RKO (cell line): ENCODE data around the gene MAP1B.

Experiments
- DNase-seq: peaks from one replicate; pipeline ENCODE4 v3.0.0-alpha.2; 2016; ENCODE audit warnings: low spot score

MAP1B gene

GRCh38 chr5:72194846-72195245, 87.6 kb downstream of the MAP1B start:
- no peak for DNase-seq

DNA sequence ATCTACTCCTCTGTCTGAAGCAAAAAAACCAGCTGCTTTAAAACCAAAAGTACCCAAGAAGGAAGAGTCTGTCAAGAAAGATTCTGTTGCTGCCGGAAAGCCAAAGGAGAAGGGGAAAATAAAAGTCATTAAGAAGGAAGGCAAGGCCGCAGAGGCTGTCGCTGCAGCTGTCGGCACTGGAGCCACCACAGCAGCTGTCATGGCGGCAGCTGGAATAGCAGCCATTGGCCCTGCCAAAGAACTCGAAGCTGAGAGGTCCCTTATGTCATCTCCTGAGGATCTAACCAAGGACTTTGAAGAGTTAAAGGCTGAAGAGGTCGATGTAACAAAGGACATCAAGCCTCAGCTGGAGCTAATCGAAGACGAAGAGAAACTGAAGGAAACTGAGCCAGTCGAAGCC, 88.3 kb downstream of the MAP1B start:
- DNase-seq: no peak

GRCh38 chr5:72197393-72197792, 90.1 kb downstream of the MAP1B start:
- no peak for DNase-seq

- DNase-seq: no peak
These were observed 92.4 kb downstream of the MAP1B start for GRCh38 chr5:72199681-72200080.

GRCh38 chr5:72202331-72202825, 95.1 kb downstream of the MAP1B start:
- DNase-seq: no peak

- DNase-seq: no peak
These were observed 96.1 kb downstream of the MAP1B start for GRCh38 chr5:72203251-72203845.

- no peak for DNase-seq
These were observed 97.7 kb downstream of the MAP1B start for GRCh38 chr5:72204946-72205345.

- no peak for DNase-seq
These were observed 98.2 kb downstream of the MAP1B start for GRCh38 chr5:72205431-72206009.

DNA sequence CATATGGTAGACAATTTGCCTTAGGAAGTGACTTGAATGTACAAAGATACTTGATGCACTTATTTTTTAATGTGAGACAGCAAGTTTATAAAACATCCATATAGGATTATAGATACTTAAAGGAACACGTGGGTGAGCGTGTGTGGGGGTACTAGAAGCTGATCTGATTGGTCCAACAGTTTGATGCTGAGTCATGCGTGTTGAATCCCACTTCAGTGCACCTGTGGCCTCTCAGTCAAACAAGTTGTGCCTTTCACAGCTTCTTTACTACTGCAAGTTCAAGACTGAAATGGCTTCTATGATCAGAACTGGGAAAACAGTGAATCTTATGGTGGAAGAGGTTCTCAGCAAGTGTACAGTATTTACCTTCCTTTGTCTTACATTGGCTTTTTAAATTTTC, 98.9 kb downstream of the MAP1B start:
- DNase-seq: no peak

- no peak for DNase-seq
These were observed 99.7 kb downstream of the MAP1B start for GRCh38 chr5:72206994-72207393.

DNA sequence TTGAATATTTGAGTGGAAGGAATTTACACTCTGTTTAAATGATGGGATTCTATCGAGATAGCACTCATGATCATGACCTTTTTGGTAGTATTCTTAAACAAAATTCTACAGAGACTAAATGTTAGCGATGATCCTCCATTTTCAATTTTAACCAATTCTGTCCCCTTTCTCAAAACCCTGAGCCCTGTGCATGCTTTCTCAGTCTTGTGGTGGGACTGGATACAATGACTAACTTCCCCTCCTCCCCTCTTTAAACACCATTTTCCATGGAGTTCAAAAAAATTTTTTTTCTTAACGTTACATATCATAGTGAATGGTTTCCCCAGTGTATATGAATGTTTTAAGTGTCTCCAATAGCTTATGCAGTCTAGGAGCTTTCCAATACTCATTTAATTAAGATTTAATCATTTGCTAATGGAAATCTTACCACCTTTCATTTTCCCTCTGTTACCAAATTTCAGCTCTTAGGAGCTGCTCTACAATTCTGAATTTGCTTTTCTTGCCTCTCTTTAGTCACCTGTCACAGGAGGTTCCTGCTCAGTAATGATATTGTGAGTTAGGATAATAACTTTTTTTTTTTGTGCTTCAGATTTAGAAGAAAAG, 101.2 kb downstream of the MAP1B start:
- DNase-seq: no peak

DNA sequence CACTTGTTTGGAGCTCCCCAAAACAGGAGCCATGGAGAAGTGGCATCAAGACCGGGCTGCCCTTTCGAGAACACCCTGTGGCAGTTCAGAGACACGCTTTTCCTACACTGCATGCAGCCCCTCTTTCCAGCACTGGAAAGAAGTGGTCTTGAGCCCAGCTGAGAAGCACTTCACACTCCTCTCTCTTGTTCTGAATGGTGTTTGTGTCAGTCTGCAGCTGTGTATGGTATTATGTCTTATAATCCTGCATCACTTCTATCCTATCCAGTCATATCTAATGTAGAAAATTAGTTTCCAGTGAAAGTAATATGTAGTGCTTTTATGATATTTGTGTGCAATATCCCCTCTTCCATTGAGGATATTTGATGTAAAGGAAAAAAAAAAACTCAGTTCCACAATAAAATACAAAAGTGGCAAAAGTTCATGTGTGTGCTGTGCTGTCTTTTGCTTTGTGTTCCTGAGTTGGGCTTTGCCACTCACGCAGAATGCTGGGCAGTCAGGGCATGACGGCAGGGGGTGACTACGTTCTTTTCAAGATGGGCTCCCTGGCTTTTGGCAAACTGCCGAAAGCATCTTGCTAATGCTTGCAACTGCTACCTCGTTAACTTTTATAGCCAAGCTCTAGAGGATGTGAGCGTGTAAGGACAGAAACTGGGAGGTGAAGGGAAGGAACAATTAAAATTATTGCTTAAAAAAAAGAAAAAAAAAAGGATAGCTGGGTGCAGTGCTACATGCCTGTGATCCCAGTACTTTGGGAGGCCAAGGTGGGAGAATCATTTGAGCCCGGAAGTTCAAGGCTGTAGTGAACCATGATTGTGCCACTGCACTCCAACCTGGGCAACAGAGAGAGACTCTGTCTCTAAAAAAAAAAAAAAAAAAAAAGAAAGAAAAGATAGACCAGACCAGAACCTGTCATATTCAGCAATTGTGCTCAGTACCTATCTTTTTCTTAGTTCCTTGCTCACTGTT, 102.2 kb downstream of the MAP1B start:
- DNase-seq: no peak

DNA sequence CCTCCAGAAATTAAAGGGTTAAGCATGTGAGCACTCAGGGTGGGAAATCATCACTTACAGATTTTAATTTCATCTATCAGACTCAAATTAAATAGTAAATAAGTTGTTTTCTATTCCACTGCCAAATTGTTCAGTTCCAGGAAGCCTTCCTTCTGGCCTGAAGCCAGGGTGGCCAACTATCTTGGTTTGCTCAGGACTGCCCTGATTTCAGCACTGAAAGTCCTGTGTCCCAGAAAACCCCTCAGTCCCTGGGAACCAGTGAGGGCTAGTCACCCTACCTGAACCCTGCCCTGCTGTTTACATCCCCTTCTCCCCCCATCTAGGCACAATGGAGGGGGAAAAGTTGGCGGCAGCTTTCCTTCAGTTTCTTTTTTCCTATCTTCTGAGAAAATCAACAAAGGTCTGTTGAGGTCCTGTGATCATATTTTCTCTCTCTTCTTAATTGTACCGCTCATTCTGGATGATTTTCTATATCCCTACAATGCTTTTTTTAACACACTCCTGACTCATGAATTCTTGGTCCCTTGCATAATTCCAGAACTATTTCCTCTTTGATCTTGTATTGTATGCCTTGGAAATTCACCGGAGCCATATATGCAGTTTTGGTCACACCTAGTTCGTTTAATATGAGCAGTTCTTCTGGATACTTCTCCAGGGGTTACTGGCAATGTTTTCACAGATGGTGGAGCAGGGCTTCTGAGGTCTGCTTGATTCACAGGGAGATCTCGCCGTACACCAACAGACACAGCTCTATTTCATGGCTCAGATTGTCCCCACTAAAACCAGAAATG, 103.8 kb downstream of the MAP1B start:
- DNase-seq: peak; percentile 24

DNA sequence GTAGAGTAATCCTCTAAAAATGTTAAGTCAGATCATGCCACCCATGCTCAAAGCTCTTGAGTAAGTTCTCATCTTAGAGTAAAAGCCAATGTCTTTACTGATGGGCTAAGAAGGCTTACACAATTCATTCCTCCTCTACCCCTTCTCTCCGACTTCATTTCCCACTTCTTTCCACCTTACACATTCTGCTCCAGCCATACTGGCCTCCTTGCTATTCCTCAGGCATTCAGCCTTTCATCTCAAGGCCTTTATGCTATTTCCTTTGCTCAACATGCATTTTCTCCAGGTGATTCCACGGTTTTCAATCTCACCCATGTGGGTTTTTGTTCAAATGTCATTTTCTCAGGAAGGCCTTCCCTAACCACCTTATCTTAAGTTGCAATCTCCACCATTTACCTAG, 104.9 kb downstream of the MAP1B start:
- DNase-seq: no peak

DNA sequence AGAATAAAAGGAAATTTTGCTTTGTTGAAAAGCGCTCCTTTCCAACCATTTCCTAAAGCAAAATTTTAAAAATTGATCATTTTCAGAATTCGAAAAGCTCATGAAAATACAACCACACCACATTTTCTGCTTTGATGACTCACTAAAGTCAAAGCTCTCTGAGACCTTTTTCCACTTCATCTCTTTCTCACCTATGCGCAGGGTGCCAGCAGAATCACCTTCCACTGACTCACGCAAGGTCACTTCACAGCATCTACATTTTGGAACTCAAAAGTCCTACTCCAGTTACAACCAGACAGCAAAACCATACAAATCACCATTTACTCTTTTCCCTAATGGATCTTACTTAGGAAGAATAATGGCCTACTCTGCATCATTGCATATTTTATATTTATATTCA, 106.2 kb downstream of the MAP1B start:
- DNase-seq: no peak

GRCh38 chr5:72214168-72214567, 106.9 kb downstream of the MAP1B start:
- DNase-seq: no peak

DNA sequence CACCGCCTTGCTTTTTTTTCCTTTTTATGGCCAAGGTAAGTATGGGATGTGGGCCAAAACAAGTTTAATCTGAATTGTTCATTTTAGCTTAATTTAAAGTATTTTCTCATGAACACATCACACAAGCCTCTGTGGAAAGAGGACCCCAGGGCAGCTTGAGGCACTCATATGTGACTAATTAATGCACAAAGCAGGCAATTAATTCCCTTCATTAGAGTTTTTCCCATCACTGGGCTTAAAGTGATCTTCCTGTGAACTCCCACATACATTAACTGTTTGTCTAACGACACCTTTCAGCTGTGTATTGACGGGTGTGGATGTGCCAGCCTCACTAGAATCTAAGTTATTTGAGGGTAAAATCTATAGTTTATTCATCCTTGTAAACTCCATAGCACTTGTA, 109.5 kb downstream of the MAP1B start:
- no peak for DNase-seq

DNA sequence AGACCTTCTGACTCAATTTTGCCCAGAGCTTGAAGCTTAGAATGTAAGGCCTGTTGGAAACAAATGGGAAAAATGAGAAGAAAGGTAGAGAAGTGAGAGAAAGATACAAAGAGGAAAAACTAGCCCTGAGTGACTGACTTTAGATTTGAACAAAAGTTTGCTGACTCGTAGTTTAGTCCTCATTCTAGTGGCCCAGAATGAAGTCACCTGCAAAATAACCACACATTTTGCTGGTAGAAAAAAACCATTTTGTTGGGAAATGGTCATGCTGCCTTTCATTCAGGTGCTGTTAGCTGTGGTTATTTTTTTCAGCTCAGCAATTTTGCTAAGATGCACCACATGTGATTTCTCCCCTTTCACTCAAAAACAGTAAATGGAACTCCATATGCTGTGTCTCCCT, 113.8 kb downstream of the MAP1B start:
- DNase-seq: no peak

- no peak for DNase-seq
These were observed 114.3 kb downstream of the MAP1B start for GRCh38 chr5:72221541-72221940.

DNA sequence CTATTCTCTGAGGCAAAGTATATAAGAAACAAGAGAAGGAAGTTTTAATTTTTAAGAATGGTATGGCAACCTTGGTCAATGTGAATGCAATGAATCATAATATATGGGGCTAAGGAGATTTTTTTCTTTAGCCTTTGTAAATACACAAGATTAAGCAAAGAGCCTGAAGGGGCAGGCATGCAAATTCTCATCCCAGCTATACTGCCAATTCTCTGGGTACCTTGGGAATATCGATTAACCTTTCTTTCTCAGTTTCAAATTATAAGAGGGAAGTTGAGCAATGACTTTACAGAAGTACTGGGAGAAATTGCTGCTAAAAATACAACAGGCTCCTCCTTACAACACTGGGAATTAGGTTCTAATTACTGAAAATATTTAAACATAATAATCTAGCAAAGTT, 115.2 kb downstream of the MAP1B start:
- no peak for DNase-seq

DNA sequence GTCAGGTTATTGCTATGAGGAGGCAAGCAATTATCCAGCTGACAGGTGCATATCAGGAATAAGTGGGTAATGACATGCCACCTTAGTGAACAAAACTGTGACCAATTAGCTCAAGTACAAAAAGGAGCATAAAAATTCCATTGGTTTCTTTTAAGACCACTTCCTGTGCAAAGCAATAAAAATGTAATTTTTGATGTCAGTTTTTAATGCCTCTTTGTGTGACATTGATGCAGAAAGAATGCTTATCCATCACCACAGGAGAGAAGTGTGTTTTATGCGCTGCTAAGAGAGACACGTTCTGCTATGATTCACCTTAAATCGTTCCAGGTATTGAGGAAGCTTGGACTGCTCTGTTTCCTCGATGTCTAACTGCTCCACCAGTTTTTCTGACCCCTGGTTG, 116.1 kb downstream of the MAP1B start:
- no peak for DNase-seq

GRCh38 chr5:72224946-72225463, 117.7 kb downstream of the MAP1B start:
- no peak for DNase-seq
